Stimulated activated CD4-positive, alpha-beta T cell treated with anti-CD3 and anti-CD28 coated beads, Interleukin-12 subunit alpha, Interleukin-12 subunit beta, amount 100 ng/mL, for 48 hours (primary cell): ENCODE results near the gene KCNT1.
"Not testable (repeated sequence)": the region's sequence is repeated elsewhere in the genome, so short reads cannot be mapped to it uniquely, and the experiment has no call there.

Experiments used
- DNase-seq, 3 donors: peaks; one replicate each; pipeline ENCODE4 v3.0.0-alpha.2; 2020; ENCODE audit warnings: low read depth in 2 of 3, low spot score in 1 of 3

KCNT1 gene

GRCh38 chr9:135672786-135673185 lies 29.2 kb upstream of the KCNT1 start:
- DNase-seq: not testable (repeated sequence)

GRCh38 chr9:135673941-135674340 lies 28.0 kb upstream of the KCNT1 start:
- DNase-seq: no peak

GRCh38 chr9:135674977-135675376 lies 27.0 kb upstream of the KCNT1 start:
- DNase-seq: no peak

- no peak for DNase-seq
Measured at GRCh38 chr9:135676891-135677290, 25.1 kb upstream of the KCNT1 start.

- no peak for DNase-seq
Measured at GRCh38 chr9:135677641-135678168, 24.3 kb upstream of the KCNT1 start.

- no peak for DNase-seq
Measured at GRCh38 chr9:135678236-135679017, 23.6 kb upstream of the KCNT1 start.

GRCh38 chr9:135680056-135680455 lies 21.9 kb upstream of the KCNT1 start:
- no peak for DNase-seq

- no peak for DNase-seq
Measured at GRCh38 chr9:135681161-135681560, 20.8 kb upstream of the KCNT1 start.

- no peak for DNase-seq
Measured at GRCh38 chr9:135683401-135684034, 18.5 kb upstream of the KCNT1 start.

- no peak for DNase-seq
Measured at GRCh38 chr9:135684691-135685090, 17.3 kb upstream of the KCNT1 start.

- DNase-seq: no peak
Measured at GRCh38 chr9:135687216-135687615, 14.8 kb upstream of the KCNT1 start.

GRCh38 chr9:135689011-135689410 lies 13.0 kb upstream of the KCNT1 start:
- DNase-seq: no peak

- no peak for DNase-seq
Measured at GRCh38 chr9:135690836-135691570, 11.0 kb upstream of the KCNT1 start.

GRCh38 chr9:135692410-135692809 lies 9.6 kb upstream of the KCNT1 start:
- DNase-seq: no peak

GRCh38 chr9:135693265-135693664 lies 8.7 kb upstream of the KCNT1 start:
- no peak for DNase-seq

- no peak for DNase-seq
Measured at GRCh38 chr9:135693771-135694170, 8.2 kb upstream of the KCNT1 start.

- DNase-seq: no peak
Measured at GRCh38 chr9:135694414-135694813, 7.6 kb upstream of the KCNT1 start.

- DNase-seq: no peak
Measured at GRCh38 chr9:135695036-135695435, 6.9 kb upstream of the KCNT1 start.

GRCh38 chr9:135695642-135696041 lies 6.3 kb upstream of the KCNT1 start:
- DNase-seq: no peak

- no peak for DNase-seq
Measured at GRCh38 chr9:135696446-135696845, 5.5 kb upstream of the KCNT1 start.

GRCh38 chr9:135697226-135697625 lies 4.8 kb upstream of the KCNT1 start:
- no peak for DNase-seq

GRCh38 chr9:135698236-135698635 lies 3.7 kb upstream of the KCNT1 start:
- DNase-seq: no peak
